GM18873 (cell line): ENCODE results near the gene AGTRAP.

Experiments used
- ATAC-seq: cut with Tn5 transposase; IDR thresholded peaks from one replicate; pipeline ENCODE4 v1.9.1; 2021; ENCODE audit warnings: mild to moderate bottlenecking, moderate library complexity, moderate number of reproducible peaks; ENCODE audit not compliant: unreplicated experiment, low FRiP score

AGTRAP gene

DNA sequence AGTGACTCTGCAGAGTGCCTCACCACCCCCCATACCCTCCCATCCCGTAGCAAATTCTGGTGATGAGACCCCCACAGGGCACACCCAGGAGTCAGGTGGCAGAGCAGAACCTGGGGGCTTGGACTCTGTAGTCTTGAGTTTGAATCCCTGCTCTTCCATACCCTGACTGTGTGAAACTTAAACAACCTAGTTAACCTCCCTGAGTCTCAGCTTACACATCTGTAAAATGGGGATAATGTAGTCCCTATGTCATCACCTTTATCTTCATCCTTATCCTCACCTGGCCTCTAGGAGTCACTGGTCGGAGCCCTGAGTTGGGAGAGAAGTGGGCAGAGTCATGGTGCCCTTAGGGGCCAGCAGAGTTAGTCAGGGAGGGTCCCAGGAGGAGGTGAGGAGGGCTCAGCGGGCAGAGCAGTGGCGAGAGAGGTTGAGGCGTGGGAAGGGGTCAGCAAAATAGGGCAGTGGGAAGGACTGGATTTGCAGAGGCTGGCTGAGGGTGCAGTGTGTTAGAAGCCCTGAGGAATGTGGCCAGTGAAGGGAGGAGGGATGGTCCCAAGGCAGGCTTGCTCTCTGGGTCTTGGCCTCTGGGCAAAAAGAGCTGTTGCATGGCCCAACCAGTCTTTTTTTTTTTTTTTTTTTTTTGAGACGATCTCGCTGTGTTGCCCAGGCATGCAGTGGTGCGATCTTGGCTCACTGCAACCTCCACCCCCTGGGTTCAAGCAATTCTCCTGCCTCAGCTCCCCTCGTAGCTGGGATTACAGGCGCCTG, 44.6 kb downstream of the AGTRAP start:
- ATAC-seq = no peak

- no peak for ATAC-seq
These were observed 45.4 kb downstream of the AGTRAP start for GRCh38 chr1:11781297-11781696.

DNA sequence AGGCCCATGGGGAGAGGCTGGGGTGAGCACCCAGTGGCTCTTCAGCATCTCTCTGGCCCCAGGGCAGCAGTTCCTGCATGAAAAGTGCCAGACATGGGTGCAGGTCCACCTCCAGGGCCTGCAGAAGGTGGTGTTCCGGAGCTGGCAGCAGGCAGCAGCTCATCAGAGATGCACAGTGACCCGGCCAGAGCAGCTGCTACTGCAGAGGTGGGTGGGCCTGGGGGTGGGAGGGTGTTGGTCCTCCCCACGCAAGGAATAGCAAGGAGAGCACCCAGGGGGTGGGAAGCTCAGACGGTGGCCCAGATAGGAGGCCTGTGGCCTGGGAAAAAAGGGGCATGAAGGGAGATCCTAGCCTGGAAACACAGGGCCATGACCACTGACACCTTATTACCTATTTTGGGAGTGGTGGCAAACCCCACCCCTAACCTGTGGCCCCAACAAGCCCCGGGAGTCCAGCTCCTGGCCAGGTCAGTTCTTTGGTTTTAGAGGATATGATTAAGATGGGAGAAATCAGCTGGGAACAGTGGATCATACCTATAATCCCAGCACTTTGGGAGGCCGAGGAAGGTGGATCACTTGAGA, 46.3 kb downstream of the AGTRAP start:
- no peak for ATAC-seq

- ATAC-seq = no peak
These were observed 47.6 kb downstream of the AGTRAP start for GRCh38 chr1:11783556-11783955.

- ATAC-seq = no peak
These were observed 48.5 kb downstream of the AGTRAP start for GRCh38 chr1:11784256-11784992.

- ATAC-seq = no peak
These were observed 49.2 kb downstream of the AGTRAP start for GRCh38 chr1:11784993-11785769.

- ATAC-seq = no peak
These were observed 50.2 kb downstream of the AGTRAP start for GRCh38 chr1:11786168-11786567.

- ATAC-seq = no peak
These were observed 51.4 kb downstream of the AGTRAP start for GRCh38 chr1:11787251-11787803.

DNA sequence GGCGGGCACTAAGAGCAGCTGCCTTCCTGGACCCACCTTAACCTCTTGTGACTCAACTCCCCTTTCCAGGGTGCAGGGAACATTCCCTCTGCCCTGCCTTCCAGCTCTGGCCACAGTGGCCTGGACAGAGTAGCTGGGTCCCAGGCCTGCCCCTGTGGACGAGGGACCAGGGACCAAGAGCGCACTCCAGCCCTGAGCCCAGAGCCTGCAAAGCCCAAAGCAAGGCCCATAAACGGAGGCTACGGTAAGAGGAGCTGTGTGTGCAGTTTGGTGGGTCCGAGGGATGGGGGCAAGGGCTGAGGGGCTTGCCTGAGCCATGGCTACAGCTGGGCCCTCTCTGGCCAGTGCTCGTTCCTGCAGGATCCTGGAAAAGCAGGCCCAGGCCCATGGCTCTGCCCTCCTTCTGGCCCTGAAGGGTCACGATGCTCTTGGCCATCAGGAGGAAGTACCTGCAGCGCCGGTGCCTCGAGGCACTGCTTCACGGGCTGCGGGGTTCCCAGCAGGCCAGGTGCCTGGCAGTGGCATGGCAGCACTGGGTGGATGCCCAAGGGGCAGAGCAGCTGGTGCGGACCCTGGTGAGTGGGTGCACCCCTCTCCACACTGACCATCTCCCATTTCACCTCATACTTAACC, 52.0 kb downstream of the AGTRAP start:
- ATAC-seq = no peak

DNA sequence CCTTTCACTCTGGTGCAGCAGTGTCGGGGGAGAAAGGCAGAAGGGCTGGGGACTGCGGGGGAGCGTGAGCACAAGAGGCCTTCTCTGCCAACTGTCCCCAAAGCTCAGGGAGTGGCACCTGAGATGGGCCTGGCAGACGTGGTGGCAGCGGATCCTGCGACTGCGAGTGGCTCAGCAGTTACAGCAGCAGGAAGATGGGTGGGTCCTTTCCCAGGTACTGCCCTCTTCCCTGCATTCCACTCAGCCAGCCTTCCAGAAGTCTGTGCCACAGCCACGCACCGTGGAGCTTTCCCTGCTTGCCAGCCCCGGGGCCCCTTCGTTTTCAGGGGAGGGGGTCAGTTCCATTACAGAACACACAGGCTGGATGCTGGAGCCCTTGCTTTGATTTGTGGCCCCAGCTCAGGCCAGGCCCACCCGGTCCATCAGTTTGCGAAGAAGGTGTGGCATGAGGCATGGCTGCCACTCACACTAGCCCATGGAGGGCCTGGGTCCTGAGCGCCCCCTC, 52.7 kb downstream of the AGTRAP start:
- no peak for ATAC-seq

- no peak for ATAC-seq
These were observed 53.5 kb downstream of the AGTRAP start for GRCh38 chr1:11789126-11790067.

DNA sequence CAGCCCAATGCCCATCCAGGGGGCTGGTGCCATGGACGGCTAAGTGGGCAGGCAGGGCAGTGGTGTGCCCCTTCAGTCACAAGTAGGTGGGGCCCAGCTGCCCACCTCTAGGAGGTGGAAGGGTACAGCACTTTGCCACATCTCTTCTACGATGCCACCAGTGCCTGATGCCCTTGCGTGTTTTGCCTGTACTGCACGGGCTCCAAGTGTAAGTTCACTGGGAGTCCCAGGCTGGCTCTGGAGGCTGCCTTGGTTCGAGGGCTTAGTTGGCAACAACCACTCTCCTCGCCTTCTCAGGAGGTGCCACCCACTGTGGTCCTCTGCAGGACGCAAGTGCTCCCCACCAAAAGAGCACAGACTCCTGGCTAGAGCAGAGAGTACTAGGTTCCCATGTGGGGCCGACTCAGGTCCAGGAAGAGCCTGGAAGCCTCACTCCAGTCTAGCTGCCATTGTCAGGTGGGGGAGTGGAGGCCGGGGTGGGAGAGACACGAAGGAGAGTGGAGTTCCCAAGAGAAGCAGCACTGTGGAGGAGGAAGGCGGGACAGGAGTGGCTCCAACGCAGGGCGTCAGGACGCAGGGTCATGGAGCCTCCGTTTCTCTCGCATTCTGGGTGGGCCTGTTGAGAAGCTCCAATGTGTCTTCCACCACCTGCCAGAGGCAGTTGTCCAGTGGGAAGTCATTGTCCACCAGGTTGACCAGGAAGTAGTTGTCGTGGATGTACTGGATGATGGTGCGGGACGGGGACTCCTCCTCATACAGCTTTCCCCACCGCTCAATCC, 54.4 kb downstream of the AGTRAP start:
- no peak for ATAC-seq

- no peak for ATAC-seq
These were observed 55.2 kb downstream of the AGTRAP start for GRCh38 chr1:11790880-11791715.

DNA sequence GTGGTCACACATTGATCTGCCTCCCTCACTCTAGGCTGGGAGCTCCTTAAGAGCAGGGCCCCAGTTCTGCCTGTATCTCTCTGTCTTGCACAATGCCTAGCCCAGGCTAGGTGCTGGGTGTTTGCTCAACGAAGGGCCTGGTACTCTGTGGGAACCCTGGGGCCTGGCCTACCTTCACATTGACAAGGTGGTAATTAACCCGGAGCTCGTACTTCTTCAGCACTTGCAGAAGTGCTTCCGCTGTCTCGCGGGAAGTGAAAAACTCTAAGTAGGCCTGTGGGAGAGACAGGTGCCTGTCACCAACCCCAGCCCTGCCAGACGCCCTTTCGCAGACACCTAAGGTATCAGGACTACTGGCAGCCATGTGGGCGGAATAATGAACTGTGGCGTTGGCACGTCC, 56.2 kb downstream of the AGTRAP start:
- no peak for ATAC-seq

DNA sequence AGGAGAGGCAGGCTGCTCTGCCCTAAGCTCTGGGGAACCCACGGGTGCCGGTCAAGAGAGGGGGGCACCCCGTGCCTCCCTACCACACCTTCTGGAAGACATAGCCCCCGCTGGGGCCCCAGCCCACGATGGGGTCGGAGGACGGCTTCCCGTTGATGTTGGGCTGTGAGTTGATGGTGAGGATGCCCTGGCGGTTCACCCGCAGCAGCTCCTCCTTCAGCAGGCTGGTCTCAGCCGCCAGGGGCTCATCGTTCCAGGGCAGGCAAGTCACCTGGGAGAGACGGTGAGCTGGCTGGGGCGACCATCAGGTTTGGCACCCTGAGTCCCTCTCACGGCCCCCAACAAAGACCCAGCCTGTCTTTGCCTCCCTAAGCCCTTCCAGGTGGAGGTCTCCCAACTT, 57.9 kb downstream of the AGTRAP start:
- no peak for ATAC-seq

DNA sequence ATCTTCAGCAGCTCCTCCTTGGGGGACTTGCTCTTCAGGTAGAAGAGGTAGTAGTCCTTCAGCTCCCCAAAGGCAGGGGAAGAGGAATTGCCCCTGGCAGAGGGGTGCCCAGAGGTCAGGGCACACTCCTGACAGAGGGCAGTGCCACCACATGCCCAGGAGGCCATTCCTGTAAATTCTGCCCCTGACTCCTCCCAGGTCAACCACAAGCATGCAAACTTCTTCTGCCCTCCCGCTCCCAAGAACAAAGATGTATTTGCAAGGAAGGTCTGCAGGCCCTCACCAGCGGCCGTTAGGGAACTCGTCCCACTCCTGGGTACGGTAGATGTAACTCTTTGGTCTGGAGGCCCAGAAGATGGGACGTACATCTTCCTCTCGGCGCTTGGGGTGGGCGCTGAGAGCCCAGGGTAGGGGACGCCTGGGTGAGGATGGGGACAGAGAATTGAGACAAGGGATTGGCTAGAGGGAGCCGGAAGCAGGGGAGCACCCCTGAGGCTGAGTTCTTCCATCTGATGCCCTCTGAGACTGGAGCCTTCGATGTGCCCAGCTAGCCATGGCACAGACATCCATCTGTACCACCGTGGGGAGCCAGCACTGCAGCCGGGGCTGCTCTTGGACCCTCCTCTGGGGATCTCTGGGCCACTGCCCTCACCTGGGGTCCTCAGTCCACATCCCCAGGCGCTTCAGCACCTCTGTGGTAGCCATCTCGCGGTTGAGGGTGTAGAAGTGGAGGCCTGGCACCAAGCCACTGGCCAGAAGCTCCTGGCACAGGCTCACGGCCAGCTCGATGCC, 58.7 kb downstream of the AGTRAP start:
- ATAC-seq = no peak
